HepG2 (cell line): ENCODE measurements around the gene PRKCZ. TPM values are rescaled to one million over a fixed set of nuclear protein-coding genes. Genes with fewer than 3 reads are reported as not detected.

Experiments
- DR1 ChIP-seq: sonication (generic); formaldehyde crosslinking; IDR thresholded peaks from 2 replicates; pipeline ENCODE4 v1.8.0; 2021; ENCODE audit warnings: mild to moderate bottlenecking, missing genetic modification reagents, inconsistent platforms
- GTF3A ChIP-seq: sonication (generic); formaldehyde crosslinking; conservative IDR thresholded peaks from 2 replicates; pipeline ENCODE4 v1.4.0; 2020; ENCODE audit warnings: mild to moderate bottlenecking, missing genetic modification reagents
- HDAC6 ChIP-seq: fragments of 200-600 bp; sonication (generic); IDR thresholded peaks from 2 replicates; pipeline ENCODE4 v1.7.0; 2017; ENCODE audit warnings: mild to moderate bottlenecking, antibody characterized with exemption, low read length, low read depth
- HOXA3 ChIP-seq: sonication (generic); formaldehyde crosslinking; IDR thresholded peaks from 2 replicates; pipeline ENCODE4 v1.5.0; 2020; ENCODE audit warnings: missing genetic modification reagents
- JUNB ChIP-seq: sonication (generic); formaldehyde crosslinking; IDR thresholded peaks from 2 replicates; pipeline ENCODE4 v1.8.0; 2022; ENCODE audit warnings: missing genetic modification reagents, mild to moderate bottlenecking, borderline replicate concordance
- KDM5B ChIP-seq: sonication (generic); formaldehyde crosslinking; IDR thresholded peaks from 2 replicates; pipeline ENCODE4 v1.4.0; 2020; ENCODE audit warnings: missing genetic modification reagents, mild to moderate bottlenecking, borderline replicate concordance
- PHF21A ChIP-seq: sonication (generic); formaldehyde crosslinking; IDR thresholded peaks from 2 replicates; pipeline ENCODE4 v1.5.0; 2020; ENCODE audit warnings: mild to moderate bottlenecking, missing genetic modification reagents
- REST ChIP-seq, 2 experiments: IDR thresholded peaks; 2 replicates each; pipeline ENCODE4 v1.6.1; 2011 to 2012; ENCODE audit warnings: low read length in 2 of 2, borderline replicate concordance in 1 of 2, low read depth in 1 of 2, mild to moderate bottlenecking in 1 of 2, moderate library complexity in 1 of 2
- ZBTB38 ChIP-seq: sonication (generic); formaldehyde crosslinking; IDR thresholded peaks from 2 replicates; pipeline ENCODE4 v1.5.1; 2020; ENCODE audit warnings: mild to moderate bottlenecking, missing genetic modification reagents
- ZFY ChIP-seq: sonication (generic); formaldehyde crosslinking; IDR thresholded peaks from 2 replicates; pipeline ENCODE4 v1.4.0; 2020; ENCODE audit warnings: missing genetic modification reagents
- ZNF142 ChIP-seq: sonication (generic); formaldehyde crosslinking; IDR thresholded peaks from 2 replicates; pipeline ENCODE4 v1.4.0; 2020; ENCODE audit warnings: missing genetic modification reagents
- ZNF329 ChIP-seq: sonication (generic); formaldehyde crosslinking; IDR thresholded peaks from 2 replicates; pipeline ENCODE4 v1.9.0; 2021; ENCODE audit warnings: low read depth, mild to moderate bottlenecking, missing genetic modification reagents
- polyA plus RNA-seq, 8 experiments: library from polyadenylated mRNA; depleted of rRNA in 3 of 8; stranded (reverse) in 7 of 8; unstranded in 1 of 8; fragments of >200 nt; fragmentation: Illumina TruSeq in 4 of 8; extraction: Trizol in 4 of 8; gene quantifications; 2 replicates each; pipeline versions ENCODE4 v1.2.1 to v1.2.3, GENCODE V29; 2011 to 2016; ENCODE audit warnings: low read depth in 4 of 8, missing spikeins in 1 of 8, mixed read lengths in 1 of 8; ENCODE audit not compliant: insufficient read depth in 1 of 8
- total RNA-seq, 5 experiments: library from RNA; depleted of rRNA; stranded (reverse); fragments of >200 nt; fragmentation: Illumina TruSeq; extraction: Trizol; gene quantifications; 2 replicates each; pipeline ENCODE4 v1.2.3, GENCODE V29; 2016; ENCODE audit warnings: low read depth in 1 of 5
- TF ChIP-seq, protein P1 (sequence below): sonication (generic); formaldehyde crosslinking; IDR thresholded peaks from 2 replicates; pipeline ENCODE4 v1.4.0; 2020; ENCODE audit warnings: missing genetic modification reagents, mild to moderate bottlenecking, borderline replicate concordance

PRKCZ gene
- total and polyA plus RNA-seq, 2 of the 13 experiments (the other 11 are each of a cell fraction or from before 2014, with no cell fraction given) = 34.7 to 85.2 TPM

GRCh38 chr1:2229037-2229864, 179.0 kb downstream of the PRKCZ start (continued):
- TF ChIP-seq ZBTB38 (CRISPR knock-in tag) (0 out of 2 replicates have a peak, but pooled peaks have one; percentile 21), HOXA3 (CRISPR knock-in tag) (0 out of 2 replicates have a peak, but pooled peaks have one; percentile 19), REST (IDR thresholded peaks at IDR 0.05; ENCODE audit: borderline replicate concordance in 1 of 2, low read depth in 1 of 2, low read length in 2 of 2) (no peak), ZNF142 (CRISPR knock-in tag) (0 out of 2 replicates have a peak, but pooled peaks have one; percentile 45), GTF3A (no peak), KDM5B (peak; percentile 62; the same call in 1 of the 2 replicates), HDAC6 (no peak), ZNF329 (CRISPR knock-in tag) (0 out of 2 replicates have a peak, but pooled peaks have one; percentile 47), ZFY (CRISPR knock-in tag) (peak; percentile 25), JUNB (CRISPR knock-in tag) (no peak), PHF21A (0 out of 2 replicates have a peak, but pooled peaks have one; percentile 9), DR1 (CRISPR knock-in tag) (no peak)
- TF ChIP-seq, protein P1, sequence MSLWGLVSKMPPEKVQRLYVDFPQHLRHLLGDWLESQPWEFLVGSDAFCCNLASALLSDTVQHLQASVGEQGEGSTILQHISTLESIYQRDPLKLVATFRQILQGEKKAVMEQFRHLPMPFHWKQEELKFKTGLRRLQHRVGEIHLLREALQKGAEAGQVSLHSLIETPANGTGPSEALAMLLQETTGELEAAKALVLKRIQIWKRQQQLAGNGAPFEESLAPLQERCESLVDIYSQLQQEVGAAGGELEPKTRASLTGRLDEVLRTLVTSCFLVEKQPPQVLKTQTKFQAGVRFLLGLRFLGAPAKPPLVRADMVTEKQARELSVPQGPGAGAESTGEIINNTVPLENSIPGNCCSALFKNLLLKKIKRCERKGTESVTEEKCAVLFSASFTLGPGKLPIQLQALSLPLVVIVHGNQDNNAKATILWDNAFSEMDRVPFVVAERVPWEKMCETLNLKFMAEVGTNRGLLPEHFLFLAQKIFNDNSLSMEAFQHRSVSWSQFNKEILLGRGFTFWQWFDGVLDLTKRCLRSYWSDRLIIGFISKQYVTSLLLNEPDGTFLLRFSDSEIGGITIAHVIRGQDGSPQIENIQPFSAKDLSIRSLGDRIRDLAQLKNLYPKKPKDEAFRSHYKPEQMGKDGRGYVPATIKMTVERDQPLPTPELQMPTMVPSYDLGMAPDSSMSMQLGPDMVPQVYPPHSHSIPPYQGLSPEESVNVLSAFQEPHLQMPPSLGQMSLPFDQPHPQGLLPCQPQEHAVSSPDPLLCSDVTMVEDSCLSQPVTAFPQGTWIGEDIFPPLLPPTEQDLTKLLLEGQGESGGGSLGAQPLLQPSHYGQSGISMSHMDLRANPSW = no peak
